A549 treated with DMSO at 1 μM for 4 hours (cell line): ENCODE results near the gene ZFP92. TPM values are rescaled to one million over a fixed set of nuclear protein-coding genes. Genes with fewer than 3 reads are reported as not detected.

ENCODE experiments used
- total RNA-seq: library from RNA; stranded (reverse); fragments of 200-300 nt; extraction: Qiagen RNA extraction; gene quantifications from 5 replicates; pipeline ENCODE4 v1.2.3, GENCODE V29; 2022; ENCODE audit warnings: low read depth

The ZFP92 gene, protein sequence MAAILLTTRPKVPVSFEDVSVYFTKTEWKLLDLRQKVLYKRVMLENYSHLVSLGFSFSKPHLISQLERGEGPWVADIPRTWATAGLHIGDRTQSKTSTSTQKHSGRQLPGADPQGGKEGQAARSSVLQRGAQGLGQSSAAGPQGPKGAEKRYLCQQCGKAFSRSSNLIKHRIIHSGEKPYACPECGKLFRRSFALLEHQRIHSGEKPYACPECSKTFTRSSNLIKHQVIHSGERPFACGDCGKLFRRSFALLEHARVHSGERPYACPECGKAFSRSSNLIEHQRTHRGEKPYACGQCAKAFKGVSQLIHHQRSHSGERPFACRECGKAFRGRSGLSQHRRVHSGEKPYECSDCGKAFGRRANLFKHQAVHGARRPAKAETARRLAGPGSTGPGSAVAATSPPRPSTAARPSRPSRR
- total RNA-seq: 0.39 to 0.69 TPM (median 0.56 TPM) in 5 replicates

DNA sequence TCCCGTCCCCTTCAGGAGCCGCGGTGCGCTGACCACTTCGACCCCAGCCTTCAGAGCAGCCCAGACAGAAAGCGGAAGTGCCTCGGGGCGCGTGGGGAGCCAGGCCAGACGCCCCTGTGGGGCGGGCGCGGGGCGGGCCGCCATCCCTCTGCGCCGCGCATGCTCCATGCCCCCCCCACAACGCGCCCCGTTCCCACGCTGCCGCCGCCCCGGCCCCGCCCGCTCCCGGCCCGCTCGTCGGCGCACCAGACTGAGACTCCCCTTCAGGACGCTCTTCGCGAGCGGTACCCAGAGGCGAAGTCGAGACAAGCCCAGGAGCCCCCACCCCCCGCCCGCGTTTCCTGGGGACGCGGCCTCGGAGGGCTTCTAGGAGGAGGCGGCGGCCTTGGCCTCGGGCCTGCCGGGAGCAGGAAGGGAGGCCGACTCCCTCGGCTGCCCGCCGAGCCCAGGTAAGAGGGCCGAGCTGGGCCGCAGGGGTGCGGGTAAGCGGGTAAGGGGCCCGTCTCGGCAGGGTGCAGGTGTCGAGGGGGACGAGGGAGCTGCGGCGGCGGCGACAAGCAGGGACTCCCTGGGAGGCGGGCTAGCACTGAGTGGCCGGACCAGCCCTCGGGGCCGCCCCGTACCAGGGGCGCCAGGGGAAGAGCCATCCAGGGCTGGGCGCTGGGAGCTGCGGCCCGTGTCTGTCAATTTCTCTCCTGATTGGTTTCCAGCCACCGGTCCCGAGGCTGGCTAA is at the start of gene ZFP92:
ZFP92 (plus strand) TSS at position 218 of the 733 bp plus-strand sequence. CDS start 6,851 bp downstream, outside the sequence.

DNA sequence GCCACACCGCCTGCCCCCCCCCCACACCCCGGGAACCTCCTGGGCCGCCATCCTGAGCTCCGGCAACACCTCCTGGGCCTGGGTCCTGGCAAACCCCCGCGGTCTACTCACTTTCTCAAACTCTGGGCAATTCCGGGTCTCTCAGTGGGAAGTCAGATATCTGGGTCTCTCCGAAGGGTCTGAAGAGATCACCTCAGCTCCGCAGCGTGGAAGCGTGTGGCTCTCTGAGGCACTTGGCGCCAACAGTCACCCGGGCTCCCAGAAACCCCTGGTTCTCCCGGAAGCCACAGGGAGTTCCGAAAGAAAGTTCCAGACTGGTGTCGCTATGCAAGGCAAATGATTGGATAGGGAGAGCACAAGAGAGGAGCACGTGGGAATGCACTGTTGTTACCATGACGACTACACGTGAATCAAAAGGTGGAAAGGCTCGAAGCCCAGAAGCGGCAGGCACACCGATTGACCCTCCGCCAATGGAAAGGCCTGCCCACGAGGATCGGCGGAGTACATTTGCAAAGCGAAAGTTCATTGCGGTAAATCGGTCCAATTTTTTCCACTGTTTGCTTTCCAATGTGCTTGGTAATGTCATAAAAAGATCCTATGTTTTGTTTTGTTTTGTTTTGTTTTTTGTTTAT is 10.0 kb upstream of the ZFP92 start, which contains the start of gene PNMA6E:
PNMA6E (minus strand) TSS at position 218 of the 632 bp plus-strand sequence. CDS start 2,501 bp downstream, outside the sequence.

DNA sequence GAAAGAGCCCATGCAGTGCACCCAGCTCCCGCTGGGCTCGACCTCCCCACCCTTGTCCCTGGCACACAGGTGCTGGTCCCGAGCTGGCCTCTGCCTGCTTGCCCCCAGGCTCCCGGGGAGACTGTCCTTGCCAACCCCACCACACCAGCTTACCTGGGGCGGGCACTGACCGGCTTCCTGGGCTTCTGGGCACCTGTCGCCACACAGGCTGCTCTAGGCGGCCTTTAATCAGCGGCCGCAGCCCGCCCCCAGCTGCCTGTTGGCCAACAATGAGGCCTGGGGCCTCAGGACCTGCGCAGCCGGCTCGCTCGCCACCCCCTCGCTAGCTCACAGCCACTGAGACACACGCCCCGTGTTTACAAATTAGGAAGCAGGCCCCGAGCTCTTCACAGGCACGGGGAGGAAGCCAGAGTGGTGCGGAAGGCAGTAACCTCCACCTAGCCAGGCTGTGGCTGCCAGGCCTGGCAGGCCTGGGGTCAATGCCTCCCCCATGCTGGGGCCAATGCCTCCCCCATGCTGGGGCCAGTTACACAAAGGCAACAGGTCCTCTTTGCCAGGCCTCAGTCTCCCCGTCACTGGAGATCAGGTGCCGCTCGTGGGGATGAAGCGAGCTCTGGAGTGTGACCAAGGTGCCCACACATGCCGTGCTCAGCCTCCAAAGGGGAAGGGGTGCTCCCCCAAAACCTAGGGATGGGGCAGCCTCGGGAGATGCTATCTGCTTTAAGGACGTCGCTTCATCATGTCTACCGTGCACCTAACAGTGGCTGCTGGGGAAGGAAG is 34.8 kb downstream of the ZFP92 start, which contains the start of gene TREX2:
TREX2 (minus strand) TSS at position 201 of the 780 bp plus-strand sequence. CDS start 626 bp downstream, outside the sequence.

Other genes with a start within 250 kb of the ZFP92 start
- 0.07 to 0.12 TPM (median 0.08 TPM) in 3 of 5 replicates, not detected in the others for gene MAGEA1, start 232.2 kb upstream of the ZFP92 start, total RNA-seq
- not detected in 5 replicates for gene PNMA6F, start 89.7 kb upstream of the ZFP92 start, total RNA-seq
- 5.7 to 7.5 TPM (median 5.9 TPM) in 5 replicates for gene ZNF275, start 77.3 kb upstream of the ZFP92 start, total RNA-seq
- 0.03 to 0.04 TPM in 2 of 5 replicates, not detected in the others for gene PNMA6E, start 10.1 kb upstream of the ZFP92 start, total RNA-seq
- gene TREX2, start 34.6 kb downstream of the ZFP92 start, total RNA-seq: 1.1 to 2.0 TPM (median 1.6 TPM) in 5 replicates
- gene HAUS7, start 59.1 kb downstream of the ZFP92 start, total RNA-seq: 53.6 to 60.7 TPM (median 57.7 TPM) in 5 replicates
- gene BGN, start 83.5 kb downstream of the ZFP92 start, total RNA-seq: not detected in 5 replicates
- gene ATP2B3, start 106.2 kb downstream of the ZFP92 start, total RNA-seq: 0.04 to 0.25 TPM (median 0.09 TPM) in 5 replicates
- gene CCNQ, start 187.7 kb downstream of the ZFP92 start, total RNA-seq: 37.2 to 55.3 TPM (median 50.7 TPM) in 5 replicates
- gene DUSP9, start 235.7 kb downstream of the ZFP92 start, total RNA-seq: 0.84 to 1.6 TPM (median 1.2 TPM) in 5 replicates